K562 (cell line): ENCODE results near the gene FAM83E. TPM values are rescaled to one million over a fixed set of nuclear protein-coding genes. Genes with fewer than 3 reads are reported as not detected.

Experiments
- ATAC-seq: fragments of 200-7000 bp; cut with Tn5 transposase; 3 replicates; pipeline ENCODE4 v1.9.1; 2020; ENCODE audit warnings: moderate library complexity
- BruUV-seq: library from RNA; stranded (reverse); fragments of 400-500 nt; replicated peaks from 2 replicates; lab custom pipeline; 2021; lab: Mats Ljungman, UMichigan
- CTCF ChIA-PET: fragments of 300-600 bp; formaldehyde crosslinking; extraction: SDS; loops from one replicate; lab custom pipeline; 2021; ENCODE audit warnings: low intra/inter-chr PET ratio; lab: Yijun Ruan, JAX
- POLR2A ChIA-PET: fragments of 300-600, 350-650 bp; sonication (Branson Sonifier 250); formaldehyde crosslinking; extraction: SDS; loops from one replicate; lab custom pipeline; 2021; ENCODE audit warnings: antibody characterized with exemption, inconsistent platforms; lab: Yijun Ruan, JAX
- DNase-seq, 4 experiments: peaks; one replicate each; pipeline versions ENCODE4 v3.0.0 to v3.0.0-alpha.2; 2011 to 2018; ENCODE audit warnings: low spot score in 3 of 4, mixed read lengths in 3 of 4; ENCODE audit errors: extremely low read depth in 1 of 4
- FAIRE-seq: peaks from 2 replicates; lab custom pipeline; 2011; peaks lifted over from hg19 to GRCh38; lab: Jason Lieb, UNC
- H2AFZ ChIP-seq: 2 replicates; pipeline ENCODE4 v1.6.0; 2011; ENCODE audit warnings: low read depth, low read length, control low read depth, inconsistent platforms
- H3K27ac ChIP-seq: fragments of 200-600 bp; 3 replicates; pipeline ENCODE4 v1.8.0; 2011; ENCODE audit warnings: low read depth, mild to moderate bottlenecking, control low read depth, inconsistent platforms, low read length, moderate library complexity, mixed read lengths; ENCODE audit errors: extremely low read depth
- H3K27me3 ChIP-seq, 2 experiments: fragments of 300-600 bp in 1 of 2; 2 replicates in 1 of 2; 3 replicates in 1 of 2; pipeline versions ENCODE4 v1.6.0 to v1.8.0; 2011; ENCODE audit warnings: inconsistent platforms in 2 of 2, low read length in 2 of 2, mild to moderate bottlenecking in 1 of 2, mixed read lengths in 1 of 2, moderate library complexity in 1 of 2; ENCODE audit not compliant: control insufficient read depth in 2 of 2, insufficient read depth in 2 of 2
- H3K36me3 ChIP-seq: fragments of 300-600 bp; 3 replicates; pipeline ENCODE4 v1.8.0; 2011; ENCODE audit warnings: mild to moderate bottlenecking, low read length, inconsistent platforms; ENCODE audit not compliant: control insufficient read depth, insufficient read depth
- H3K4me1 ChIP-seq, 2 experiments: fragments of 200-600 bp in 1 of 2; replicated peaks in 1 of 2; 2 replicates in 1 of 2; 3 replicates in 1 of 2; pipeline versions ENCODE4 v1.5.1 to v1.8.0; 2011; ENCODE audit warnings: inconsistent platforms in 2 of 2, low read length in 2 of 2, mild to moderate bottlenecking in 1 of 2, mixed read lengths in 1 of 2, moderate library complexity in 1 of 2; ENCODE audit not compliant: control insufficient read depth in 2 of 2, insufficient read depth in 2 of 2
- H3K4me2 ChIP-seq: 2 replicates; pipeline ENCODE4 v1.6.1; 2011; ENCODE audit warnings: low read length, control low read depth, inconsistent platforms, mixed read lengths; ENCODE audit not compliant: insufficient read depth
- H3K4me3 ChIP-seq: fragments of 200-600 bp; sonication (generic), shearing (Covaris generic); 2 replicates; pipeline ENCODE4 v1.5.1; 2016; ENCODE audit warnings: control low read depth, inconsistent platforms
- H3K79me2 ChIP-seq: fragments of 200-600 bp; 3 replicates; pipeline ENCODE4 v1.8.0; 2011; ENCODE audit warnings: low read length, inconsistent platforms; ENCODE audit not compliant: control insufficient read depth, insufficient read depth
- H3K9ac ChIP-seq, 2 experiments: 2 replicates each; pipeline versions ENCODE4 v1.6.0 to v1.6.1; 2011; ENCODE audit warnings: low read depth in 2 of 2, low read length in 2 of 2, control low read depth in 1 of 2, inconsistent platforms in 1 of 2, mild to moderate bottlenecking in 1 of 2, mixed read lengths in 1 of 2; ENCODE audit not compliant: insufficient read depth in 1 of 2
- H3K9me1 ChIP-seq: one replicate; pipeline ENCODE4 v1.6.0; 2011; ENCODE audit warnings: inconsistent platforms, mild to moderate bottlenecking, low read length, moderate library complexity; ENCODE audit not compliant: control insufficient read depth, insufficient read depth
- H3K9me3 ChIP-seq: replicated peaks from 2 replicates; pipeline ENCODE4 v1.5.1; 2011; ENCODE audit warnings: low read depth, low read length, inconsistent platforms; ENCODE audit not compliant: control insufficient read depth, insufficient read depth
- H4K20me1 ChIP-seq: replicated peaks from 2 replicates; pipeline ENCODE4 v1.6.1; 2011; ENCODE audit warnings: low read length, inconsistent platforms, mixed read lengths; ENCODE audit not compliant: control insufficient read depth, insufficient read depth
- BCOR ChIP-seq: fragments of 450-650 bp; IDR thresholded peaks from 2 replicates; pipeline ENCODE4 v1.6.1; 2016
- EGR1 ChIP-seq: fragments of 450-650 bp; conservative IDR thresholded peaks from 2 replicates; pipeline ENCODE4 v1.6.1; 2017; ENCODE audit warnings: mild to moderate bottlenecking
- EZH2 ChIP-seq: IDR thresholded peaks from 2 replicates; pipeline ENCODE4 v1.6.1; 2012; ENCODE audit warnings: low read depth, mild to moderate bottlenecking, inconsistent platforms, low read length, borderline replicate concordance
- FIP1L1 ChIP-seq: fragments of 200-400 bp; formaldehyde crosslinking; IDR thresholded peaks from 2 replicates; pipeline ENCODE4 v1.6.1; 2018; ENCODE audit warnings: mild to moderate bottlenecking, low read depth, low read length; ENCODE audit not compliant: poor library complexity, severe bottlenecking
- GABPA ChIP-seq: fragments of 200-800 bp; sonication (Bioruptor generic); conservative IDR thresholded peaks from 2 replicates; pipeline ENCODE4 v1.6.1; 2016; ENCODE audit warnings: low read depth, missing genetic modification characterization, missing compliant biosample characterization
- HDAC8 ChIP-seq: fragments of 450-650 bp; IDR thresholded peaks from 2 replicates; pipeline ENCODE4 v1.6.1; 2016; ENCODE audit warnings: mild to moderate bottlenecking, missing genetic modification characterization, moderate library complexity, missing compliant biosample characterization
- HMG20B ChIP-seq: fragments of 250-450 bp; sonication (Bioruptor Pico); IDR thresholded peaks from 2 replicates; pipeline ENCODE4 v1.5.0; 2021; ENCODE audit warnings: mild to moderate bottlenecking
- NFRKB ChIP-seq: fragments of 450-650 bp; IDR thresholded peaks from 2 replicates; pipeline ENCODE4 v1.6.1; 2016; ENCODE audit warnings: low read depth
- PCBP1 ChIP-seq: fragments of 200-400 bp; formaldehyde crosslinking; IDR thresholded peaks from 2 replicates; pipeline ENCODE4 v1.6.1; 2018; ENCODE audit warnings: mild to moderate bottlenecking, low read depth, low read length; ENCODE audit not compliant: poor library complexity, severe bottlenecking
- PHTF2 ChIP-seq: fragments of 250-450 bp; sonication (Bioruptor Pico); IDR thresholded peaks from 2 replicates; pipeline ENCODE4 v1.5.0; 2021; ENCODE audit warnings: mild to moderate bottlenecking
- POLR2G ChIP-seq: fragments of 200-400 bp; formaldehyde crosslinking; IDR thresholded peaks from 2 replicates; pipeline ENCODE4 v1.6.1; 2017; ENCODE audit warnings: low read depth, mild to moderate bottlenecking, antibody characterized with exemption, low read length, moderate library complexity
- SMARCA4 ChIP-seq: fragments of 450-650 bp; IDR thresholded peaks from 2 replicates; pipeline ENCODE4 v1.6.1; 2016
- ZC3H8 ChIP-seq: fragments of 450-650 bp; IDR thresholded peaks from 2 replicates; pipeline ENCODE4 v1.6.1; 2017
- WGBS: fragments of 100-300 bp; shearing (Covaris generic); methylation state at CpG from one replicate; pipeline ENCODE4 v1.1.6; 2016; ENCODE audit warnings: low coverage, mixed read lengths; ENCODE audit not compliant: insufficient coverage; ENCODE audit errors: missing lambda C conversion rate; 5-methylcytosine and 5-hydroxymethylcytosine counted together
- in situ Hi-C: fragments of 300-500 bp; cut with MboI; formaldehyde crosslinking; loops from 4 replicates; pipeline ENCODE4 v1.15.0; 2018; ENCODE audit warnings: inconsistent platforms, mixed read lengths
- intact Hi-C: fragments of 100-400 bp; cut with micrococcal nuclease; formaldehyde crosslinking; loops from 2 replicates; pipeline ENCODE4 v1.14.2; 2022
- polyA plus RNA-seq, 8 experiments: library from polyadenylated mRNA; depleted of rRNA in 4 of 8; stranded (reverse) in 5 of 8; unstranded in 3 of 8; fragments of >200 nt; fragmentation: Nextera tagmentation in 2 of 8; fragmentation: Illumina TruSeq in 1 of 8; extraction: Ambion mirVana in 2 of 8; extraction: Trizol in 1 of 8; gene quantifications; 2 replicates each; pipeline versions ENCODE4 v1.2.1 to v1.2.3, GENCODE V29; 2011 to 2014; ENCODE audit warnings: inconsistent platforms in 1 of 8, missing spikeins in 1 of 8
- total RNA-seq, 7 experiments: library from RNA; depleted of rRNA in 6 of 7; stranded (reverse); fragments of >200 nt in 6 of 7; fragmentation: Illumina TruSeq in 2 of 7; extraction: Trizol in 2 of 7; gene quantifications; 2 replicates each; pipeline versions ENCODE4 v1.2.1 to v1.2.3, GENCODE V29; 2011 to 2021; ENCODE audit warnings: low replicate concordance in 1 of 7
- TF ChIP-seq, protein P1 (sequence below): fragments of 450-650 bp; IDR thresholded peaks from 2 replicates; pipeline ENCODE4 v1.7.0; 2016; ENCODE audit warnings: borderline replicate concordance
- TF ChIP-seq, protein P2 (sequence below): fragments of 250-450 bp; sonication (Bioruptor Pico); IDR thresholded peaks from 2 replicates; pipeline ENCODE4 v1.5.1; 2021; ENCODE audit warnings: mild to moderate bottlenecking
- TF ChIP-seq, protein P3 (sequence below): fragments of 450-650 bp; IDR thresholded peaks from 2 replicates; pipeline ENCODE4 v1.6.1; 2017; ENCODE audit warnings: antibody characterized with exemption

Gene FAM83E
- total and polyA plus RNA-seq, 9 of the 15 experiments (the other 6 are each of a cell fraction or from before 2014, with no cell fraction given): 0.15 to 0.87 (median 0.29) TPM; not detected in 4

DNA sequence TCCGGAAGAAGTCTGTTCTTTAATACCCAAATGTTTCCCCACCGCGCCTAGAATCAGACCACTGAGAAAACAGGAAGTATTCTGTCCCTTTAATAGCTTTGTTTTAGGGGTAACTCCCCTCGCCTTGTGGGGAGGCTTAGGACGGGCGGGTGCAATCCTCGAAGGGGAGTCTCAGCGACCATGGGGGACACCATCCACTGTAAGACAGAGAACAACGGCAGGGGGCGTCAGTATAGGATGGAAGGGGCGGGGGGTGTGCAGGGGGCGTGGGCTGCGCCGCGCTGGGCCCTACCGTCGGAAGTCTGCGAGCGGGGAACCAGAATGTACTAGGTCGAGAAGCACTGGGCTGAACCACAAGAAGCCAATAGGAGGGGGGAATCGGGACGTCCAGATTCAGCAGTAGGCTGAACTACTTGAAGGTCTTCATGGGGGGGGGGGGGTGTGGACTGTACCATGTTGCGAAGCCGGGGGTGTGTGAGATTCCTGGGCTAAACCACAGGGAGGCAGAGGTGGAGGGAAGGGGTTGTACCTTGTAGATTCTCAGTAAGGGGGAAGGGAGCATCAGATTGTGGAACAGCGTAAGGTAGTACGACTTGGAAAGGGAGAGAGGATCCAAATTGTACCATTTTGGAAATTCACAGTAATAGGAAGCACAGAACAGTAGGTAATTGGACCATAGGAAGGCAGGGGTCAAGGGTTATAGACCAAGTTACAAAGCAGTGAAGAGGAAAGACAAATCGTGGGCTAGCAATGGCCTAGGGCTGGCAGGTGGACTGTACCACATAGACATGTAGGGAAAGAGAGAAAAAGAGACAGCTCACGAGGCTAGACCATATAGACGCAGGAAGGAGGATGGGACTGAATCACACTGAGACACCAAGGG is 23.3 kb upstream of the FAM83E start:
- H3K27ac ChIP-seq: peak overlapping the region; percentile 91
- H3K9me3 ChIP-seq: no peaks in the 10 kb centered on the region
- WGBS: 1% methylated on average over 19 of the region's 29 CpGs
- peaks cover 27% of the 10 kb centered on the region; the same call in 2 of the 3 replicates for H3K79me2 ChIP-seq
- 0 out of 2 replicates have a peak, but pooled peaks cover 4% of the 10 kb centered on the region for H4K20me1 ChIP-seq
- FAIRE-seq (peak; percentile 90), ATAC-seq (peak; percentile 33), DNase-seq (peak; percentile 77 to 94 (median 86))
- ChIA-PET CTCF (interaction anchor here (0.6 kb wide), 1 partner anchor 104 kb away, joined by 3 read pairs; no protein-coding TSS in a partner anchor), POLR2A (interaction anchor here (1.9 kb wide), 1 partner anchor 19 kb away, joined by 9 read pairs; the partner anchor contains the start of genes RPL18 and SPHK2)
- in situ Hi-C loops: no loop called here
- H3K4me2 ChIP-seq: peak overlapping the region; percentile 100
- no peaks in the 10 kb centered on the region for H3K27me3 ChIP-seq
- peaks cover 4% of the 10 kb centered on the region for H3K9me1 ChIP-seq
- peak overlapping the region; percentile 51 for H3K4me3 ChIP-seq
- peak overlapping the region; percentile 78 to 94 for H3K9ac ChIP-seq
- intact Hi-C loops: loop anchor here (1.0 kb wide), 1 partner anchor 19 kb away; the partner anchor contains the start of genes RPL18 and SPHK2
- BruUV-seq: no TSS peak
- H3K4me1 ChIP-seq: peaks cover 39 to 65% of the 10 kb centered on the region in 2 experiments
- peak overlapping the region; percentile 87 for H2AFZ ChIP-seq
- H3K36me3 ChIP-seq: no peaks in the 10 kb centered on the region
- TF ChIP-seq EGR1 (peak; percentile 31), GABPA (peak; percentile 65), HDAC8 (tag) (no peak), SMARCA4 (peak; percentile 36), NFRKB (peak; percentile 55; the same call in 1 of the 2 replicates), HMG20B (0 out of 2 replicates have a peak, but pooled peaks have one; percentile 62), FIP1L1 (no peak), EZH2 (no peak), POLR2G (peak; percentile 37; the same call in 1 of the 2 replicates), ZC3H8 (0 out of 2 replicates have a peak, but pooled peaks have one; percentile 16), BCOR (0 out of 2 replicates have a peak, but pooled peaks have one; percentile 41), PHTF2 (CRISPR knock-in tag) (no peak), PCBP1 (no peak)
- TF ChIP-seq, protein P1, sequence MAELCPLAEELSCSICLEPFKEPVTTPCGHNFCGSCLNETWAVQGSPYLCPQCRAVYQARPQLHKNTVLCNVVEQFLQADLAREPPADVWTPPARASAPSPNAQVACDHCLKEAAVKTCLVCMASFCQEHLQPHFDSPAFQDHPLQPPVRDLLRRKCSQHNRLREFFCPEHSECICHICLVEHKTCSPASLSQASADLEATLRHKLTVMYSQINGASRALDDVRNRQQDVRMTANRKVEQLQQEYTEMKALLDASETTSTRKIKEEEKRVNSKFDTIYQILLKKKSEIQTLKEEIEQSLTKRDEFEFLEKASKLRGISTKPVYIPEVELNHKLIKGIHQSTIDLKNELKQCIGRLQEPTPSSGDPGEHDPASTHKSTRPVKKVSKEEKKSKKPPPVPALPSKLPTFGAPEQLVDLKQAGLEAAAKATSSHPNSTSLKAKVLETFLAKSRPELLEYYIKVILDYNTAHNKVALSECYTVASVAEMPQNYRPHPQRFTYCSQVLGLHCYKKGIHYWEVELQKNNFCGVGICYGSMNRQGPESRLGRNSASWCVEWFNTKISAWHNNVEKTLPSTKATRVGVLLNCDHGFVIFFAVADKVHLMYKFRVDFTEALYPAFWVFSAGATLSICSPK: peak; percentile 89; the same call in 1 of the 2 replicates
- TF ChIP-seq, protein P2, sequence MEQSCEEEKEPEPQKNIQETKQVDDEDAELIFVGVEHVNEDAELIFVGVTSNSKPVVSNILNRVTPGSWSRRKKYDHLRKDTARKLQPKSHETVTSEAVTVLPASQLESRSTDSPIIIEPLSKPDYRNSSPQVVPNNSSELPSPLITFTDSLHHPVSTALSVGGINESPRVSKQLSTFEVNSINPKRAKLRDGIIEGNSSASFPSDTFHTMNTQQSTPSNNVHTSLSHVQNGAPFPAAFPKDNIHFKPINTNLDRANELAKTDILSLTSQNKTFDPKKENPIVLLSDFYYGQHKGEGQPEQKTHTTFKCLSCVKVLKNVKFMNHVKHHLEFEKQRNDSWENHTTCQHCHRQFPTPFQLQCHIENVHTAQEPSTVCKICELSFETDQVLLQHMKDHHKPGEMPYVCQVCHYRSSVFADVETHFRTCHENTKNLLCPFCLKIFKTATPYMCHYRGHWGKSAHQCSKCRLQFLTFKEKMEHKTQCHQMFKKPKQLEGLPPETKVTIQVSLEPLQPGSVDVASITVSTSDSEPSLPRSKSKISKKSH (CRISPR knock-in tag): no peak
- TF ChIP-seq, protein P3, sequence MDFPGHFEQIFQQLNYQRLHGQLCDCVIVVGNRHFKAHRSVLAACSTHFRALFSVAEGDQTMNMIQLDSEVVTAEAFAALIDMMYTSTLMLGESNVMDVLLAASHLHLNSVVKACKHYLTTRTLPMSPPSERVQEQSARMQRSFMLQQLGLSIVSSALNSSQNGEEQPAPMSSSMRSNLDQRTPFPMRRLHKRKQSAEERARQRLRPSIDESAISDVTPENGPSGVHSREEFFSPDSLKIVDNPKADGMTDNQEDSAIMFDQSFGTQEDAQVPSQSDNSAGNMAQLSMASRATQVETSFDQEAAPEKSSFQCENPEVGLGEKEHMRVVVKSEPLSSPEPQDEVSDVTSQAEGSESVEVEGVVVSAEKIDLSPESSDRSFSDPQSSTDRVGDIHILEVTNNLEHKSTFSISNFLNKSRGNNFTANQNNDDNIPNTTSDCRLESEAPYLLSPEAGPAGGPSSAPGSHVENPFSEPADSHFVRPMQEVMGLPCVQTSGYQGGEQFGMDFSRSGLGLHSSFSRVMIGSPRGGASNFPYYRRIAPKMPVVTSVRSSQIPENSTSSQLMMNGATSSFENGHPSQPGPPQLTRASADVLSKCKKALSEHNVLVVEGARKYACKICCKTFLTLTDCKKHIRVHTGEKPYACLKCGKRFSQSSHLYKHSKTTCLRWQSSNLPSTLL: 0 out of 2 replicates have a peak, but pooled peaks have one; percentile 49
